Activated naive CD4-positive, alpha-beta T cell treated with anti-CD3 and anti-CD28 coated beads, Interleukin-2, amount 50 U/mL, for 24 hours (primary cell): Measurements from ENCODE around the gene CXCL5.

Source experiments
- H3K27ac Mint-ChIP-seq: one replicate; pipeline ENCODE4 v1.8.0; 2021; ENCODE audit warnings: mild to moderate bottlenecking, mixed read lengths
- H3K27me3 Mint-ChIP-seq: one replicate; pipeline ENCODE4 v1.8.0; 2021; ENCODE audit warnings: mixed read lengths
- H3K36me3 Mint-ChIP-seq: one replicate; pipeline ENCODE4 v1.8.0; 2021; ENCODE audit warnings: mixed read lengths
- H3K4me1 Mint-ChIP-seq: one replicate; pipeline ENCODE4 v1.8.0; 2021; ENCODE audit warnings: mixed read lengths
- H3K4me3 Mint-ChIP-seq: one replicate; pipeline ENCODE4 v1.8.0; 2021; ENCODE audit warnings: mild to moderate bottlenecking, mixed read lengths
- H3K9me3 Mint-ChIP-seq: one replicate; pipeline ENCODE4 v1.8.0; 2021; ENCODE audit warnings: mixed read lengths

The CXCL5 gene

GRCh38 chr4:73998040-73999011 lies at the start of gene CXCL5:
CXCL5 (minus strand) TSS chr4:73998677; CDS start chr4:73998581, 96 bp downstream.
- H3K36me3 Mint-ChIP-seq: no peaks in the 10 kb centered on the region
- no peak within 1 kb of the TSS for H3K4me3 Mint-ChIP-seq
- H3K27ac Mint-ChIP-seq: no peak within 1 kb of the TSS
- H3K27me3 Mint-ChIP-seq: peaks cover 11% of the 10 kb centered on the region
- no peaks in the 10 kb centered on the region for H3K9me3 Mint-ChIP-seq
- no peaks in the 10 kb centered on the region for H3K4me1 Mint-ChIP-seq

GRCh38 chr4:74047152-74047551 lies 48.7 kb upstream of the CXCL5 start:
- H3K9me3 Mint-ChIP-seq: peaks cover 22% of the 10 kb centered on the region
- peaks cover 14% of the 10 kb centered on the region for H3K27me3 Mint-ChIP-seq

GRCh38 chr4:74045772-74046171 lies 47.3 kb upstream of the CXCL5 start:
- peaks cover 20% of the 10 kb centered on the region for H3K27me3 Mint-ChIP-seq
- no peak overlapping the region for H3K27ac Mint-ChIP-seq

More at GRCh38 chr4:74047152-74047551, 48.7 kb upstream of the CXCL5 start:
- peaks cover 5% of the 10 kb centered on the region for H3K36me3 Mint-ChIP-seq
- no peak overlapping the region for H3K27ac Mint-ChIP-seq
- no peaks in the 10 kb centered on the region for H3K4me1 Mint-ChIP-seq
- no peak overlapping the region for H3K4me3 Mint-ChIP-seq

GRCh38 chr4:74045247-74045646 lies 46.8 kb upstream of the CXCL5 start:
- H3K27ac Mint-ChIP-seq: no peak overlapping the region
- no peaks in the 10 kb centered on the region for H3K4me1 Mint-ChIP-seq
- peaks cover 22% of the 10 kb centered on the region for H3K9me3 Mint-ChIP-seq
- no peak overlapping the region for H3K4me3 Mint-ChIP-seq
- peaks cover 5% of the 10 kb centered on the region for H3K36me3 Mint-ChIP-seq
- H3K27me3 Mint-ChIP-seq: peaks cover 22% of the 10 kb centered on the region

More at GRCh38 chr4:74045772-74046171, 47.3 kb upstream of the CXCL5 start:
- Mint-ChIP-seq H3K9me3 (peaks cover 22% of the 10 kb centered on the region), H3K4me1 (no peaks in the 10 kb centered on the region), H3K36me3 (peaks cover 5% of the 10 kb centered on the region), H3K4me3 (no peak overlapping the region)

- Mint-ChIP-seq H3K36me3 (peaks cover 5% of the 10 kb centered on the region), H3K9me3 (peaks cover 22% of the 10 kb centered on the region), H3K4me3 (no peak overlapping the region), H3K27me3 (peaks cover 23% of the 10 kb centered on the region), H3K4me1 (peaks cover 2% of the 10 kb centered on the region), H3K27ac (no peak overlapping the region)
Measured at GRCh38 chr4:74044677-74045076, 46.2 kb upstream of the CXCL5 start.

- Mint-ChIP-seq H3K4me3 (no peak overlapping the region), H3K27me3 (peaks cover 31% of the 10 kb centered on the region), H3K36me3 (peaks cover 3% of the 10 kb centered on the region), H3K27ac (no peak overlapping the region), H3K4me1 (peaks cover 15% of the 10 kb centered on the region), H3K9me3 (peaks cover 12% of the 10 kb centered on the region)
Measured at GRCh38 chr4:74042681-74043080, 44.2 kb upstream of the CXCL5 start.

GRCh38 chr4:74041418-74041817 lies 42.9 kb upstream of the CXCL5 start:
- H3K4me1 Mint-ChIP-seq: peaks cover 17% of the 10 kb centered on the region
- no peak overlapping the region for H3K27ac Mint-ChIP-seq
- H3K27me3 Mint-ChIP-seq: peaks cover 37% of the 10 kb centered on the region
- H3K4me3 Mint-ChIP-seq: no peak overlapping the region
- peaks cover 4% of the 10 kb centered on the region for H3K9me3 Mint-ChIP-seq
- H3K36me3 Mint-ChIP-seq: no peaks in the 10 kb centered on the region

- Mint-ChIP-seq H3K9me3 (no peaks in the 10 kb centered on the region), H3K4me1 (peaks cover 17% of the 10 kb centered on the region), H3K36me3 (no peaks in the 10 kb centered on the region), H3K4me3 (peak overlapping the region; percentile 71), H3K27me3 (peaks cover 44% of the 10 kb centered on the region), H3K27ac (no peak overlapping the region)
Measured at GRCh38 chr4:74039315-74039763, 40.9 kb upstream of the CXCL5 start.

- peaks cover 44% of the 10 kb centered on the region for H3K27me3 Mint-ChIP-seq
- peaks cover 17% of the 10 kb centered on the region for H3K4me1 Mint-ChIP-seq
- no peaks in the 10 kb centered on the region for H3K9me3 Mint-ChIP-seq
- H3K4me3 Mint-ChIP-seq: peak within 1 kb of the TSS; percentile 82
- no peak within 1 kb of the TSS for H3K27ac Mint-ChIP-seq
- no peaks in the 10 kb centered on the region for H3K36me3 Mint-ChIP-seq
Measured at GRCh38 chr4:74038425-74039314, 40.2 kb upstream of the CXCL5 start, which contains the start of gene CXCL3. CXCL3 (minus strand) TSS chr4:74038689; CDS start chr4:74038611, 78 bp downstream.

GRCh38 chr4:74038086-74038424 lies 39.6 kb upstream of the CXCL5 start:
- Mint-ChIP-seq H3K9me3 (no peaks in the 10 kb centered on the region), H3K4me3 (peak overlapping the region; percentile 82), H3K4me1 (peaks cover 17% of the 10 kb centered on the region), H3K27me3 (peaks cover 41% of the 10 kb centered on the region), H3K27ac (no peak overlapping the region), H3K36me3 (no peaks in the 10 kb centered on the region)

GRCh38 chr4:74037076-74037955 lies 38.8 kb upstream of the CXCL5 start:
- Mint-ChIP-seq H3K36me3 (no peaks in the 10 kb centered on the region), H3K27ac (no peak overlapping the region), H3K4me1 (peaks cover 17% of the 10 kb centered on the region), H3K4me3 (peak overlapping the region; percentile 82), H3K9me3 (no peaks in the 10 kb centered on the region), H3K27me3 (peaks cover 44% of the 10 kb centered on the region)

- Mint-ChIP-seq H3K9me3 (peaks cover 2% of the 10 kb centered on the region), H3K4me3 (no peak overlapping the region), H3K27ac (no peak overlapping the region), H3K27me3 (peaks cover 22% of the 10 kb centered on the region), H3K36me3 (no peaks in the 10 kb centered on the region), H3K4me1 (peaks cover 7% of the 10 kb centered on the region)
Measured at GRCh38 chr4:74033739-74034138, 35.3 kb upstream of the CXCL5 start.

GRCh38 chr4:74032064-74032463 lies 33.6 kb upstream of the CXCL5 start:
- H3K27ac Mint-ChIP-seq: no peak overlapping the region
- H3K4me3 Mint-ChIP-seq: no peak overlapping the region
- peaks cover 12% of the 10 kb centered on the region for H3K27me3 Mint-ChIP-seq
- H3K36me3 Mint-ChIP-seq: no peaks in the 10 kb centered on the region
- H3K4me1 Mint-ChIP-seq: no peaks in the 10 kb centered on the region
- H3K9me3 Mint-ChIP-seq: peaks cover 10% of the 10 kb centered on the region

GRCh38 chr4:74031576-74031975 lies 33.1 kb upstream of the CXCL5 start:
- no peak overlapping the region for H3K27ac Mint-ChIP-seq
- peaks cover 11% of the 10 kb centered on the region for H3K9me3 Mint-ChIP-seq
- H3K27me3 Mint-ChIP-seq: peaks cover 12% of the 10 kb centered on the region
- no peaks in the 10 kb centered on the region for H3K36me3 Mint-ChIP-seq
- no peaks in the 10 kb centered on the region for H3K4me1 Mint-ChIP-seq
- H3K4me3 Mint-ChIP-seq: no peak overlapping the region

- H3K36me3 Mint-ChIP-seq: no peaks in the 10 kb centered on the region
- H3K4me3 Mint-ChIP-seq: no peak overlapping the region
Measured at GRCh38 chr4:74030285-74030684, 31.8 kb upstream of the CXCL5 start.

More at GRCh38 chr4:74030285-74030684, 31.8 kb upstream of the CXCL5 start:
- Mint-ChIP-seq H3K27me3 (peaks cover 4% of the 10 kb centered on the region), H3K4me1 (no peaks in the 10 kb centered on the region), H3K9me3 (peaks cover 17% of the 10 kb centered on the region), H3K27ac (no peak overlapping the region)
